ENCODE measurements around the gene AFF3.

Gene AFF3

GRCh38 chr2:99701503-99701902, 440.9 kb downstream of the AFF3 start:
- Histone ChIP-seq H3K27me3 (ENCODE audit: control insufficient read depth in 5 of 5, insufficient read depth in 4 of 5, low read length in 5 of 5) (no peaks in the 10 kb centered on the region), H3K9me3 (ENCODE audit: control insufficient read depth in 5 of 5, low read length in 5 of 5) (no peaks in the 10 kb centered on the region), H3K27ac (ENCODE audit: low read depth, low read length) (no peak overlapping the region), H3K4me3 (ENCODE audit: low read depth in 1 of 5, low read length in 5 of 5) (no peak overlapping the region), H3K36me3 (ENCODE audit: control insufficient read depth in 5 of 5, insufficient read depth in 5 of 5, low read length in 5 of 5) (no peaks in the 10 kb centered on the region), H3K9ac (ENCODE audit: low read length in 5 of 5) (no peak overlapping the region), H3K4me1 (ENCODE audit: control insufficient read depth in 5 of 5, insufficient read depth in 5 of 5, low read length in 5 of 5) (peaks cover 0 to 38% (median 9%) of the 10 kb centered on the region in 5 donors)

GRCh38 chr2:99700482-99701398, 441.6 kb downstream of the AFF3 start:
- no peaks in the 10 kb centered on the region for H3K9me3 ChIP-seq (ENCODE audit: control insufficient read depth in 5 of 5, low read length in 5 of 5)
- no peaks in the 10 kb centered on the region for H3K27me3 ChIP-seq (ENCODE audit: control insufficient read depth in 5 of 5, insufficient read depth in 4 of 5, low read length in 5 of 5)
- H3K9ac ChIP-seq (ENCODE audit: low read length in 5 of 5) = no peak overlapping the region
- H3K4me1 ChIP-seq (ENCODE audit: control insufficient read depth in 5 of 5, insufficient read depth in 5 of 5, low read length in 5 of 5) = peaks cover 0 to 40% (median 10%) of the 10 kb centered on the region in 5 donors
- no peaks in the 10 kb centered on the region for H3K36me3 ChIP-seq (ENCODE audit: control insufficient read depth in 5 of 5, insufficient read depth in 5 of 5, low read length in 5 of 5)
- H3K27ac ChIP-seq (ENCODE audit: low read depth, low read length) = no peak overlapping the region
- no peak overlapping the region for H3K4me3 ChIP-seq (ENCODE audit: low read depth in 1 of 5, low read length in 5 of 5)

GRCh38 chr2:99698896-99699295, 443.5 kb downstream of the AFF3 start:
- H3K27me3 ChIP-seq (ENCODE audit: control insufficient read depth in 5 of 5, insufficient read depth in 4 of 5, low read length in 5 of 5) = no peaks in the 10 kb centered on the region
- no peak overlapping the region for H3K4me3 ChIP-seq (ENCODE audit: low read depth in 1 of 5, low read length in 5 of 5)
- H3K36me3 ChIP-seq (ENCODE audit: control insufficient read depth in 5 of 5, insufficient read depth in 5 of 5, low read length in 5 of 5) = no peaks in the 10 kb centered on the region
- H3K4me1 ChIP-seq (ENCODE audit: control insufficient read depth in 5 of 5, insufficient read depth in 5 of 5, low read length in 5 of 5) = peaks cover 0 to 31% (median 10%) of the 10 kb centered on the region in 5 donors
- no peak overlapping the region for H3K27ac ChIP-seq (ENCODE audit: low read depth, low read length)
- no peak overlapping the region for H3K9ac ChIP-seq (ENCODE audit: low read length in 5 of 5)
- no peaks in the 10 kb centered on the region for H3K9me3 ChIP-seq (ENCODE audit: control insufficient read depth in 5 of 5, low read length in 5 of 5)

- H3K4me1 ChIP-seq (ENCODE audit: control insufficient read depth in 5 of 5, insufficient read depth in 5 of 5, low read length in 5 of 5) = peaks cover 0 to 31% (median 10%) of the 10 kb centered on the region in 5 donors
- H3K9me3 ChIP-seq (ENCODE audit: control insufficient read depth in 5 of 5, low read length in 5 of 5) = no peaks in the 10 kb centered on the region
- no peak overlapping the region for H3K4me3 ChIP-seq (ENCODE audit: low read depth in 1 of 5, low read length in 5 of 5)
- H3K36me3 ChIP-seq (ENCODE audit: control insufficient read depth in 5 of 5, insufficient read depth in 5 of 5, low read length in 5 of 5) = no peaks in the 10 kb centered on the region
- H3K27me3 ChIP-seq (ENCODE audit: control insufficient read depth in 5 of 5, insufficient read depth in 4 of 5, low read length in 5 of 5) = no peaks in the 10 kb centered on the region
- H3K27ac ChIP-seq (ENCODE audit: low read depth, low read length) = no peak overlapping the region
- H3K9ac ChIP-seq (ENCODE audit: low read length in 5 of 5) = no peak overlapping the region
Observed at GRCh38 chr2:99697811-99698568, 444.4 kb downstream of the AFF3 start.

GRCh38 chr2:99695944-99696253, 446.5 kb downstream of the AFF3 start:
- Histone ChIP-seq H3K27ac (ENCODE audit: low read depth, low read length) (no peak overlapping the region), H3K9me3 (ENCODE audit: control insufficient read depth in 5 of 5, low read length in 5 of 5) (no peaks in the 10 kb centered on the region), H3K27me3 (ENCODE audit: control insufficient read depth in 5 of 5, insufficient read depth in 4 of 5, low read length in 5 of 5) (no peaks in the 10 kb centered on the region), H3K9ac (ENCODE audit: low read length in 5 of 5) (no peak overlapping the region), H3K4me3 (ENCODE audit: low read depth in 1 of 5, low read length in 5 of 5) (no peak overlapping the region), H3K4me1 (ENCODE audit: control insufficient read depth in 5 of 5, insufficient read depth in 5 of 5, low read length in 5 of 5) (peaks cover 1 to 43% (median 13%) of the 10 kb centered on the region in 5 donors), H3K36me3 (ENCODE audit: control insufficient read depth in 5 of 5, insufficient read depth in 5 of 5, low read length in 5 of 5) (no peaks in the 10 kb centered on the region)

- H3K36me3 ChIP-seq (ENCODE audit: control insufficient read depth in 5 of 5, insufficient read depth in 5 of 5, low read length in 5 of 5) = no peaks in the 10 kb centered on the region
- H3K27me3 ChIP-seq (ENCODE audit: control insufficient read depth in 5 of 5, insufficient read depth in 4 of 5, low read length in 5 of 5) = no peaks in the 10 kb centered on the region
- H3K4me3 ChIP-seq (ENCODE audit: low read depth in 1 of 5, low read length in 5 of 5) = no peak overlapping the region
- H3K9me3 ChIP-seq (ENCODE audit: control insufficient read depth in 5 of 5, low read length in 5 of 5) = no peaks in the 10 kb centered on the region
- no peak overlapping the region for H3K9ac ChIP-seq (ENCODE audit: low read length in 5 of 5)
- no peak overlapping the region for H3K27ac ChIP-seq (ENCODE audit: low read depth, low read length)
- peaks cover 1 to 39% (median 10%) of the 10 kb centered on the region in 5 donors for H3K4me1 ChIP-seq (ENCODE audit: control insufficient read depth in 5 of 5, insufficient read depth in 5 of 5, low read length in 5 of 5)
Observed at GRCh38 chr2:99695130-99695943, 447.1 kb downstream of the AFF3 start.

- no peaks in the 10 kb centered on the region for H3K36me3 ChIP-seq (ENCODE audit: control insufficient read depth in 5 of 5, insufficient read depth in 5 of 5, low read length in 5 of 5)
- no peak overlapping the region for H3K9ac ChIP-seq (ENCODE audit: low read length in 5 of 5)
- H3K4me3 ChIP-seq (ENCODE audit: low read depth in 1 of 5, low read length in 5 of 5) = no peak overlapping the region
- no peak overlapping the region for H3K27ac ChIP-seq (ENCODE audit: low read depth, low read length)
- H3K9me3 ChIP-seq (ENCODE audit: control insufficient read depth in 5 of 5, low read length in 5 of 5) = no peaks in the 10 kb centered on the region
- H3K27me3 ChIP-seq (ENCODE audit: control insufficient read depth in 5 of 5, insufficient read depth in 4 of 5, low read length in 5 of 5) = no peaks in the 10 kb centered on the region
- H3K4me1 ChIP-seq (ENCODE audit: control insufficient read depth in 5 of 5, insufficient read depth in 5 of 5, low read length in 5 of 5) = peaks cover 1 to 39% (median 10%) of the 10 kb centered on the region in 5 donors
Observed at GRCh38 chr2:99694331-99694730, 448.1 kb downstream of the AFF3 start.

- Histone ChIP-seq H3K9ac (ENCODE audit: low read length in 5 of 5) (no peak overlapping the region), H3K27me3 (ENCODE audit: control insufficient read depth in 5 of 5, insufficient read depth in 4 of 5, low read length in 5 of 5) (no peaks in the 10 kb centered on the region), H3K4me3 (ENCODE audit: low read depth in 1 of 5, low read length in 5 of 5) (no peak overlapping the region), H3K4me1 (ENCODE audit: control insufficient read depth in 5 of 5, insufficient read depth in 5 of 5, low read length in 5 of 5) (peaks cover 1 to 25% (median 3%) of the 10 kb centered on the region in 5 donors), H3K9me3 (ENCODE audit: control insufficient read depth in 5 of 5, low read length in 5 of 5) (no peaks in the 10 kb centered on the region), H3K27ac (ENCODE audit: low read depth, low read length) (no peak overlapping the region), H3K36me3 (ENCODE audit: control insufficient read depth in 5 of 5, insufficient read depth in 5 of 5, low read length in 5 of 5) (no peaks in the 10 kb centered on the region)
Observed at GRCh38 chr2:99692785-99693184, 449.6 kb downstream of the AFF3 start.

- no peaks in the 10 kb centered on the region for H3K27me3 ChIP-seq (ENCODE audit: control insufficient read depth in 5 of 5, insufficient read depth in 4 of 5, low read length in 5 of 5)
- no peak overlapping the region for H3K9ac ChIP-seq (ENCODE audit: low read length in 5 of 5)
- no peaks in the 10 kb centered on the region for H3K36me3 ChIP-seq (ENCODE audit: control insufficient read depth in 5 of 5, insufficient read depth in 5 of 5, low read length in 5 of 5)
- H3K4me3 ChIP-seq (ENCODE audit: low read depth in 1 of 5, low read length in 5 of 5) = no peak overlapping the region
- H3K27ac ChIP-seq (ENCODE audit: low read depth, low read length) = no peak overlapping the region
- no peaks in the 10 kb centered on the region for H3K9me3 ChIP-seq (ENCODE audit: control insufficient read depth in 5 of 5, low read length in 5 of 5)
- H3K4me1 ChIP-seq (ENCODE audit: control insufficient read depth in 5 of 5, insufficient read depth in 5 of 5, low read length in 5 of 5) = peaks cover 1 to 24% (median 3%) of the 10 kb centered on the region in 5 donors
Observed at GRCh38 chr2:99691926-99692325, 450.5 kb downstream of the AFF3 start.

Data from subcutaneous abdominal adipose tissue (tissue), 5 donors.